SK-N-SH (cell line): ENCODE measurements around the gene MRPS17. TPM values are rescaled to one million over a fixed set of nuclear protein-coding genes. Genes with fewer than 3 reads are reported as not detected.

Experiments used
- CTCF ChIA-PET: fragments of 300-600, 350-600 bp; formaldehyde crosslinking; extraction: SDS; loops from one replicate; lab custom pipeline; 2021; lab: Yijun Ruan, JAX
- POLR2A ChIA-PET: fragments of 350-600 bp; sonication (Branson Sonifier 250); formaldehyde crosslinking; extraction: SDS; loops from one replicate; lab custom pipeline; 2020; ENCODE audit warnings: antibody characterized with exemption, inconsistent platforms; lab: Yijun Ruan, JAX
- DNase-seq: peaks from one replicate; pipeline ENCODE4 v3.0.0; 2012
- H2AFZ ChIP-seq: fragments of 200-600 bp; sonication (generic); 2 replicates; pipeline ENCODE4 v1.8.1; 2016; ENCODE audit warnings: antibody characterized with exemption, mild to moderate bottlenecking, low read depth
- H3F3A ChIP-seq: fragments of 200-600 bp; sonication (generic); replicated peaks from 2 replicates; pipeline ENCODE3; 2016; ENCODE audit warnings: antibody characterized with exemption, mild to moderate bottlenecking; ENCODE audit not compliant: insufficient read depth
- H3K27ac ChIP-seq, 2 experiments: fragments of 200-500 bp in 1 of 2; fragments of 200-600 bp in 1 of 2; sonication (Bioruptor generic) in 1 of 2; sonication (generic), shearing (Covaris generic) in 1 of 2; 2 replicates each; pipeline versions ENCODE4 v1.5.1 to v1.6.1; 2014 to 2016; ENCODE audit warnings: low read depth in 2 of 2, inconsistent platforms in 1 of 2, low read length in 1 of 2, mild to moderate bottlenecking in 1 of 2, mixed read lengths in 1 of 2
- H3K27me3 ChIP-seq: fragments of 200-600 bp; sonication (generic), shearing (Covaris generic); 2 replicates; pipeline ENCODE4 v1.6.1; 2016; ENCODE audit warnings: mixed run types; ENCODE audit not compliant: insufficient read depth
- H3K36me3 ChIP-seq, 2 experiments: fragments of 200-500 bp in 1 of 2; fragments of 200-600 bp in 1 of 2; sonication (Bioruptor generic) in 1 of 2; sonication (generic) in 1 of 2; replicated peaks in 1 of 2; 2 replicates each; pipeline versions ENCODE3 to v1.5.1; 2014 to 2016; ENCODE audit warnings: low read length in 1 of 2, mild to moderate bottlenecking in 1 of 2; ENCODE audit not compliant: insufficient read depth in 2 of 2, control insufficient read depth in 1 of 2
- H3K4me1 ChIP-seq, 2 experiments: fragments of 200-500 bp in 1 of 2; fragments of 200-600 bp in 1 of 2; sonication (Bioruptor generic) in 1 of 2; sonication (generic), shearing (Covaris generic) in 1 of 2; 2 replicates each; pipeline versions ENCODE4 v1.5.1 to v1.6.1; 2014 to 2016; ENCODE audit warnings: low read depth in 1 of 2, low read length in 1 of 2, mixed run types in 1 of 2; ENCODE audit not compliant: insufficient read depth in 2 of 2, control insufficient read depth in 1 of 2
- H3K4me2 ChIP-seq: fragments of 200-600 bp; sonication (generic), shearing (Covaris generic); 2 replicates; pipeline ENCODE4 v1.6.1; 2017; ENCODE audit warnings: mixed run types
- H3K4me3 ChIP-seq, 2 experiments: fragments of 200-500 bp in 1 of 2; fragments of 200-600 bp in 1 of 2; sonication (Bioruptor generic) in 1 of 2; sonication (generic), shearing (Covaris generic) in 1 of 2; 2 replicates each; pipeline versions ENCODE4 v1.5.1 to v1.8.1; 2014 to 2016; ENCODE audit warnings: low read depth in 2 of 2, inconsistent platforms in 1 of 2, low read length in 1 of 2, mild to moderate bottlenecking in 1 of 2, mixed read lengths in 1 of 2, moderate library complexity in 1 of 2
- H3K79me2 ChIP-seq: fragments of 200-600 bp; sonication (generic); 2 replicates; pipeline ENCODE4 v1.8.1; 2017; ENCODE audit warnings: mild to moderate bottlenecking; ENCODE audit not compliant: insufficient read depth
- H3K9ac ChIP-seq: fragments of 200-600 bp; sonication (generic); 2 replicates; pipeline ENCODE4 v1.6.1; 2017; ENCODE audit warnings: mixed run types
- H3K9me2 ChIP-seq: fragments of 200-600 bp; sonication (generic); 2 replicates; pipeline ENCODE4 v1.6.1; 2017; ENCODE audit warnings: mixed run types
- H3K9me3 ChIP-seq: fragments of 200-600 bp; sonication (generic); 2 replicates; pipeline ENCODE4 v1.6.1; 2017; ENCODE audit warnings: mixed run types, mild to moderate bottlenecking, moderate library complexity
- H4K20me1 ChIP-seq: fragments of 200-600 bp; sonication (generic); 2 replicates; pipeline ENCODE4 v1.6.1; 2017; ENCODE audit warnings: mild to moderate bottlenecking, mixed run types; ENCODE audit not compliant: insufficient read depth
- CHD2 ChIP-seq: fragments of 150-350 bp; IDR thresholded peaks from 2 replicates; pipeline ENCODE4 v1.6.1; 2018; ENCODE audit warnings: low read length; ENCODE audit not compliant: partially characterized antibody
- FOXJ3 ChIP-seq: sonication (generic); formaldehyde crosslinking; IDR thresholded peaks from 2 replicates; pipeline ENCODE4 v1.5.1; 2020; ENCODE audit warnings: mild to moderate bottlenecking, missing genetic modification reagents
- FOXM1 ChIP-seq: IDR thresholded peaks from 2 replicates; pipeline ENCODE4 v1.4.0; 2012; ENCODE audit warnings: low read depth, mild to moderate bottlenecking
- GABPA ChIP-seq: IDR thresholded peaks from 2 replicates; pipeline ENCODE4 v1.4.0; 2012; ENCODE audit warnings: low read depth, mild to moderate bottlenecking
- JUND ChIP-seq: IDR thresholded peaks from 2 replicates; pipeline ENCODE4 v1.4.0; 2012
- MEF2A ChIP-seq: IDR thresholded peaks from 2 replicates; pipeline ENCODE4 v1.4.0; 2012; ENCODE audit warnings: low read depth, borderline replicate concordance
- MXI1 ChIP-seq: IDR thresholded peaks from 2 replicates; pipeline ENCODE4 v1.6.1; 2012; ENCODE audit warnings: mild to moderate bottlenecking, low read depth, low read length, improper control_type of control experiment
- POLR2AphosphoS5 ChIP-seq: IDR thresholded peaks from 2 replicates; pipeline ENCODE4 v1.6.1; 2012; ENCODE audit warnings: low read depth, low read length
- RCOR1 ChIP-seq: fragments of 150-350 bp; IDR thresholded peaks from 2 replicates; pipeline ENCODE4 v1.6.1; 2017; ENCODE audit warnings: antibody characterized with exemption, low read length
- RXRA ChIP-seq: IDR thresholded peaks from 2 replicates; pipeline ENCODE4 v1.4.0; 2012; ENCODE audit warnings: low read depth, mild to moderate bottlenecking, borderline replicate concordance
- SIN3A ChIP-seq: IDR thresholded peaks from 2 replicates; pipeline ENCODE4 v1.6.1; 2012; ENCODE audit warnings: low read depth, mild to moderate bottlenecking, low read length, moderate library complexity, borderline replicate concordance
- SMC3 ChIP-seq: IDR thresholded peaks from 2 replicates; pipeline ENCODE4 v1.6.1; 2012; ENCODE audit warnings: low read depth, low read length, improper control_type of control experiment
- TAF1 ChIP-seq: IDR thresholded peaks from 2 replicates; pipeline ENCODE4 v1.6.1; 2012; ENCODE audit warnings: low read depth, mild to moderate bottlenecking, low read length, moderate library complexity, borderline replicate concordance
- TCF12 ChIP-seq: IDR thresholded peaks from 2 replicates; pipeline ENCODE4 v1.4.0; 2012
- TEAD4 ChIP-seq: IDR thresholded peaks from 2 replicates; pipeline ENCODE4 v1.4.0; 2012; ENCODE audit warnings: mild to moderate bottlenecking, borderline replicate concordance; ENCODE audit not compliant: insufficient read depth
- WGBS: methylation state at CpG from one replicate; pipeline ENCODE4 v1.1.6; 2017; ENCODE audit warnings: low lambda C conversion rate; 5-methylcytosine and 5-hydroxymethylcytosine counted together
- polyA plus RNA-seq, 3 experiments: library from polyadenylated mRNA; depleted of rRNA; stranded (reverse); fragments of >200 nt; gene quantifications; 2 replicates each; pipeline ENCODE4 v1.2.3, GENCODE V29; 2012
- TF ChIP-seq, protein P1 (sequence below): IDR thresholded peaks from 2 replicates; pipeline ENCODE4 v1.4.0; 2012; ENCODE audit warnings: low read depth, borderline replicate concordance
- TF ChIP-seq, protein P2 (sequence below): IDR thresholded peaks from 2 replicates; pipeline ENCODE4 v1.4.0; 2012; ENCODE audit warnings: low read depth, borderline replicate concordance
- TF ChIP-seq, protein P3 (sequence below): IDR thresholded peaks from 2 replicates; pipeline ENCODE4 v1.6.1; 2012; ENCODE audit warnings: mild to moderate bottlenecking, low read depth, low read length, moderate library complexity
- TF ChIP-seq, protein P4 (sequence below): fragments of 150-350 bp; IDR thresholded peaks from 2 replicates; pipeline ENCODE4 v1.6.1; 2016; ENCODE audit warnings: mild to moderate bottlenecking, low read depth, low read length
- TF ChIP-seq, protein P5 (sequence below): fragments of 150-350 bp; IDR thresholded peaks from 2 replicates; pipeline ENCODE4 v1.6.1; 2017; ENCODE audit warnings: antibody characterized with exemption, low read length, low read depth, borderline replicate concordance

The MRPS17 gene
- polyA plus RNA-seq, 1 of the 3 experiments (the other 2 are of a cell fraction): 17.4 TPM

DNA sequence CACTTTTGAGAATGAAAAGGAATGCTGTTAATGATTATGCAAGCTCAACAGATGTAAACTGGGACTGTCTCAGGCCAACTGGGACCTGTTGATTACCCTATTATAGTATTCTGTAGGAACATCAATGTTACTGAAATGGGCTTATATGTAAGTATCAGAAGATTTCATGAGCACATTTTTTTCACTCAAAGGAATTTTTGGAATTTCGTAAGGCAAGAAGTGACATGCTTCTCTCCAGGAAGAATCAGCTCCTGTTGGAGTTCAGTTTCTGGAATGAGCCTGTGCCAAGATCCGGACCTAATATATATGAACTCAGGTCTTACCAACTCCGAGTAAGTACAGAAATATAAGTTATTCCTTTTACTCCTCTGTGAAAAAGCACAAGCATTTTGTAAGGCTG lies 31.9 kb downstream of the MRPS17 start:
- H3K27me3 ChIP-seq: no peaks in the 10 kb centered on the region
- H3K36me3 ChIP-seq: peaks cover 57 to 87% of the 10 kb centered on the region in 2 experiments
- no peak overlapping the region for H2AFZ ChIP-seq
- H3K27ac ChIP-seq: no peak overlapping the region
- no peaks in the 10 kb centered on the region for H3K9me2 ChIP-seq
- H3F3A ChIP-seq: no peaks in the 10 kb centered on the region
- POLR2A ChIA-PET: interaction anchor here (1.1 kb wide), 1 partner anchor 51 kb away, joined by 3 read pairs; no protein-coding TSS in a partner anchor
- CTCF ChIA-PET: interaction anchor here (1.7 kb wide), 1 partner anchor 19 kb away, joined by 10 read pairs; the partner anchor contains the start of gene NIPSNAP2
- peaks cover 1% of the 10 kb centered on the region; the same call in 1 of the 2 replicates for H4K20me1 ChIP-seq
- H3K9ac ChIP-seq: no peak overlapping the region
- no peaks in the 10 kb centered on the region for H3K79me2 ChIP-seq
- no peaks in the 10 kb centered on the region for H3K9me3 ChIP-seq
- no peak for DNase-seq
- no peaks in the 10 kb centered on the region for H3K4me1 ChIP-seq
- TF ChIP-seq, protein P1, sequence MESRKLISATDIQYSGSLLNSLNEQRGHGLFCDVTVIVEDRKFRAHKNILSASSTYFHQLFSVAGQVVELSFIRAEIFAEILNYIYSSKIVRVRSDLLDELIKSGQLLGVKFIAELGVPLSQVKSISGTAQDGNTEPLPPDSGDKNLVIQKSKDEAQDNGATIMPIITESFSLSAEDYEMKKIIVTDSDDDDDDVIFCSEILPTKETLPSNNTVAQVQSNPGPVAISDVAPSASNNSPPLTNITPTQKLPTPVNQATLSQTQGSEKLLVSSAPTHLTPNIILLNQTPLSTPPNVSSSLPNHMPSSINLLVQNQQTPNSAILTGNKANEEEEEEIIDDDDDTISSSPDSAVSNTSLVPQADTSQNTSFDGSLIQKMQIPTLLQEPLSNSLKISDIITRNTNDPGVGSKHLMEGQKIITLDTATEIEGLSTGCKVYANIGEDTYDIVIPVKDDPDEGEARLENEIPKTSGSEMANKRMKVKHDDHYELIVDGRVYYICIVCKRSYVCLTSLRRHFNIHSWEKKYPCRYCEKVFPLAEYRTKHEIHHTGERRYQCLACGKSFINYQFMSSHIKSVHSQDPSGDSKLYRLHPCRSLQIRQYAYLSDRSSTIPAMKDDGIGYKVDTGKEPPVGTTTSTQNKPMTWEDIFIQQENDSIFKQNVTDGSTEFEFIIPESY: no peak
- TF ChIP-seq MEF2A (no peak), FOXJ3 (no peak), TAF1 (no peak), TEAD4 (no peak), TCF12 (no peak), GABPA (no peak), CHD2 (no peak), RCOR1 (no peak), RXRA (no peak), MXI1 (no peak), JUND (no peak), POLR2AphosphoS5 (no peak), SIN3A (no peak), SMC3 (no peak), FOXM1 (no peak)
- TF ChIP-seq, protein P2, sequence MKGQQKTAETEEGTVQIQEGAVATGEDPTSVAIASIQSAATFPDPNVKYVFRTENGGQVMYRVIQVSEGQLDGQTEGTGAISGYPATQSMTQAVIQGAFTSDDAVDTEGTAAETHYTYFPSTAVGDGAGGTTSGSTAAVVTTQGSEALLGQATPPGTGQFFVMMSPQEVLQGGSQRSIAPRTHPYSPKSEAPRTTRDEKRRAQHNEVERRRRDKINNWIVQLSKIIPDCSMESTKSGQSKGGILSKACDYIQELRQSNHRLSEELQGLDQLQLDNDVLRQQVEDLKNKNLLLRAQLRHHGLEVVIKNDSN: no peak
- TF ChIP-seq, protein P3, sequence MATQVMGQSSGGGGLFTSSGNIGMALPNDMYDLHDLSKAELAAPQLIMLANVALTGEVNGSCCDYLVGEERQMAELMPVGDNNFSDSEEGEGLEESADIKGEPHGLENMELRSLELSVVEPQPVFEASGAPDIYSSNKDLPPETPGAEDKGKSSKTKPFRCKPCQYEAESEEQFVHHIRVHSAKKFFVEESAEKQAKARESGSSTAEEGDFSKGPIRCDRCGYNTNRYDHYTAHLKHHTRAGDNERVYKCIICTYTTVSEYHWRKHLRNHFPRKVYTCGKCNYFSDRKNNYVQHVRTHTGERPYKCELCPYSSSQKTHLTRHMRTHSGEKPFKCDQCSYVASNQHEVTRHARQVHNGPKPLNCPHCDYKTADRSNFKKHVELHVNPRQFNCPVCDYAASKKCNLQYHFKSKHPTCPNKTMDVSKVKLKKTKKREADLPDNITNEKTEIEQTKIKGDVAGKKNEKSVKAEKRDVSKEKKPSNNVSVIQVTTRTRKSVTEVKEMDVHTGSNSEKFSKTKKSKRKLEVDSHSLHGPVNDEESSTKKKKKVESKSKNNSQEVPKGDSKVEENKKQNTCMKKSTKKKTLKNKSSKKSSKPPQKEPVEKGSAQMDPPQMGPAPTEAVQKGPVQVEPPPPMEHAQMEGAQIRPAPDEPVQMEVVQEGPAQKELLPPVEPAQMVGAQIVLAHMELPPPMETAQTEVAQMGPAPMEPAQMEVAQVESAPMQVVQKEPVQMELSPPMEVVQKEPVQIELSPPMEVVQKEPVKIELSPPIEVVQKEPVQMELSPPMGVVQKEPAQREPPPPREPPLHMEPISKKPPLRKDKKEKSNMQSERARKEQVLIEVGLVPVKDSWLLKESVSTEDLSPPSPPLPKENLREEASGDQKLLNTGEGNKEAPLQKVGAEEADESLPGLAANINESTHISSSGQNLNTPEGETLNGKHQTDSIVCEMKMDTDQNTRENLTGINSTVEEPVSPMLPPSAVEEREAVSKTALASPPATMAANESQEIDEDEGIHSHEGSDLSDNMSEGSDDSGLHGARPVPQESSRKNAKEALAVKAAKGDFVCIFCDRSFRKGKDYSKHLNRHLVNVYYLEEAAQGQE: no peak
- TF ChIP-seq, protein P4, sequence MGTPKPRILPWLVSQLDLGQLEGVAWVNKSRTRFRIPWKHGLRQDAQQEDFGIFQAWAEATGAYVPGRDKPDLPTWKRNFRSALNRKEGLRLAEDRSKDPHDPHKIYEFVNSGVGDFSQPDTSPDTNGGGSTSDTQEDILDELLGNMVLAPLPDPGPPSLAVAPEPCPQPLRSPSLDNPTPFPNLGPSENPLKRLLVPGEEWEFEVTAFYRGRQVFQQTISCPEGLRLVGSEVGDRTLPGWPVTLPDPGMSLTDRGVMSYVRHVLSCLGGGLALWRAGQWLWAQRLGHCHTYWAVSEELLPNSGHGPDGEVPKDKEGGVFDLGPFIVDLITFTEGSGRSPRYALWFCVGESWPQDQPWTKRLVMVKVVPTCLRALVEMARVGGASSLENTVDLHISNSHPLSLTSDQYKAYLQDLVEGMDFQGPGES: no peak
- TF ChIP-seq, protein P5, sequence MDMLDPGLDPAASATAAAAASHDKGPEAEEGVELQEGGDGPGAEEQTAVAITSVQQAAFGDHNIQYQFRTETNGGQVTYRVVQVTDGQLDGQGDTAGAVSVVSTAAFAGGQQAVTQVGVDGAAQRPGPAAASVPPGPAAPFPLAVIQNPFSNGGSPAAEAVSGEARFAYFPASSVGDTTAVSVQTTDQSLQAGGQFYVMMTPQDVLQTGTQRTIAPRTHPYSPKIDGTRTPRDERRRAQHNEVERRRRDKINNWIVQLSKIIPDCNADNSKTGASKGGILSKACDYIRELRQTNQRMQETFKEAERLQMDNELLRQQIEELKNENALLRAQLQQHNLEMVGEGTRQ: no peak
- TF ChIP-seq, all 33 proteins: peak for 0
- 81% methylated on average over 3 of the region's 3 CpGs for WGBS
- no peak overlapping the region for H3K4me2 ChIP-seq
- no peak overlapping the region for H3K4me3 ChIP-seq
